GM12865 (cell line): ENCODE data around the gene CDON.

ENCODE experiments used
- DNase-seq: peaks from one replicate; pipeline ENCODE4 v3.0.0; 2010; ENCODE audit warnings: low read depth
- H3K4me3 ChIP-seq: 2 replicates; pipeline ENCODE4 v1.5.1; 2011; ENCODE audit warnings: mild to moderate bottlenecking, low read depth, low read length, control low read depth
- TF ChIP-seq, protein P1 (sequence below): IDR thresholded peaks from 2 replicates; pipeline ENCODE4 v1.5.1; 2011; ENCODE audit warnings: low read length, control low read depth, low read depth, inconsistent platforms; ENCODE audit not compliant: insufficient read depth; ENCODE audit errors: missing control alignments

Gene CDON

DNA sequence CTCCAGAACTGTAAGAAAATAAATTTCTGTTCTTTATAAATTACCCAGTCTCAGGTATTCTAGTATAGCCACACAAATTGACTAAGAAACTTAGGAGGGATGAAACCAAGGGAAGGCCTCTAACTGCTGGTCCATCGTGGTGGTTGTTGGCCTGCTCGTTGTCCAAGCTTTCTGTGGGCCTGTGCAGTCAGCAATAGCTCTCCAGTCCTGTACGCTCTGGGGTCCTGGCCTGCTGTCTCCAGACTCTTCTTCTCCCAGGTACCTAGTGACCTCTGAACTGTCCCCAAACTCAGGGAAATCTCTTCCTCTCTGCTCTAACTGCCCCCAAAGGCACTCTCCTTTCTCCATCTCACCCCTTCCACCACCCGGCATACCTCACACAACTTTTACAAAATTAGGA lies 122.5 kb downstream of the CDON start:
- TF ChIP-seq, protein P1, sequence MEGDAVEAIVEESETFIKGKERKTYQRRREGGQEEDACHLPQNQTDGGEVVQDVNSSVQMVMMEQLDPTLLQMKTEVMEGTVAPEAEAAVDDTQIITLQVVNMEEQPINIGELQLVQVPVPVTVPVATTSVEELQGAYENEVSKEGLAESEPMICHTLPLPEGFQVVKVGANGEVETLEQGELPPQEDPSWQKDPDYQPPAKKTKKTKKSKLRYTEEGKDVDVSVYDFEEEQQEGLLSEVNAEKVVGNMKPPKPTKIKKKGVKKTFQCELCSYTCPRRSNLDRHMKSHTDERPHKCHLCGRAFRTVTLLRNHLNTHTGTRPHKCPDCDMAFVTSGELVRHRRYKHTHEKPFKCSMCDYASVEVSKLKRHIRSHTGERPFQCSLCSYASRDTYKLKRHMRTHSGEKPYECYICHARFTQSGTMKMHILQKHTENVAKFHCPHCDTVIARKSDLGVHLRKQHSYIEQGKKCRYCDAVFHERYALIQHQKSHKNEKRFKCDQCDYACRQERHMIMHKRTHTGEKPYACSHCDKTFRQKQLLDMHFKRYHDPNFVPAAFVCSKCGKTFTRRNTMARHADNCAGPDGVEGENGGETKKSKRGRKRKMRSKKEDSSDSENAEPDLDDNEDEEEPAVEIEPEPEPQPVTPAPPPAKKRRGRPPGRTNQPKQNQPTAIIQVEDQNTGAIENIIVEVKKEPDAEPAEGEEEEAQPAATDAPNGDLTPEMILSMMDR, result no peak
- DNase-seq, result no peak
- H3K4me3 ChIP-seq, result no peak overlapping the region

DNA sequence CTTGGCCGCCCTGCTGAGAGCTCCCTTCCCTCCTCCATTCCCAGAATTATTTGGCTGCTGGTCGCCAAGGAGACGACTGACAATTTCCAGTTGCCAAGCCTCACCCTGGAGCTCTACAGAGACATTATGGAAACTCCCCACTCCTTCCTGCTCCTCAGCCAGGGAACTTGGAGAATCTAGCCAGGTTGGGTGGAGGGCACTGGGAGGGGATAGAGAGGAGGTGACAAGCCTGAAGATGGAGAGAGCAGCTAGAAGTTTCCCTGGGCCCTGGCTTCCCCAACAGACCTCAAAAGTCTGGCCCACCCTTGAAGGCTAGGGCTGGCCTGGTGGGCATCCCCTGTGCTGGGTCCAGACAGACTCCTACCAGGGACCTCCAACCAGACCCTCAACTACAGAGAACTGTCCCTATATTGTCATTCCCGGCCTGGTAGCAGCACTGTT lies 123.6 kb downstream of the CDON start:
- no peak for DNase-seq
- H3K4me3 ChIP-seq, result no peak overlapping the region
- TF ChIP-seq, protein P1, result no peak

DNA sequence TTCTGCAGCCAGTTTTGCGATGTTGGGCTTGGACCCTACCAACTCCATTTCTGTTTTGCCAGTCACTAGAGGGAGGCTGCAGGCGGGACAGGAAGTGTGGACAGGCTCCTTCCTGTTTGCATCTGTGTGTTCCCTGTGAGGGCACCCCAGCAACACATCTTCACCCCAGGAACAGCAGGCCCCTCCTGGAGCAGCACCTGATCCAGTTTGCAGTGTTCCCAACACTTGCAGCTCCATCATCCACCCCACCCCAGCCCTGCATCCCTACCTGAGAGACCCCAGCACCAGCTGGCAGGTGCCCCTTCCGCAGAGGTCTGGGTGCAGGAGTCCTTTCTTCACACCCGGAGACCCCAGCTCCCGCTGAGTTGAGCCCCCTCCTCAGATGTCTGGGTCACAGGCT lies 124.2 kb downstream of the CDON start:
- no peak overlapping the region for H3K4me3 ChIP-seq
- peak; percentile 8 for DNase-seq
- TF ChIP-seq, protein P1, result no peak

DNA sequence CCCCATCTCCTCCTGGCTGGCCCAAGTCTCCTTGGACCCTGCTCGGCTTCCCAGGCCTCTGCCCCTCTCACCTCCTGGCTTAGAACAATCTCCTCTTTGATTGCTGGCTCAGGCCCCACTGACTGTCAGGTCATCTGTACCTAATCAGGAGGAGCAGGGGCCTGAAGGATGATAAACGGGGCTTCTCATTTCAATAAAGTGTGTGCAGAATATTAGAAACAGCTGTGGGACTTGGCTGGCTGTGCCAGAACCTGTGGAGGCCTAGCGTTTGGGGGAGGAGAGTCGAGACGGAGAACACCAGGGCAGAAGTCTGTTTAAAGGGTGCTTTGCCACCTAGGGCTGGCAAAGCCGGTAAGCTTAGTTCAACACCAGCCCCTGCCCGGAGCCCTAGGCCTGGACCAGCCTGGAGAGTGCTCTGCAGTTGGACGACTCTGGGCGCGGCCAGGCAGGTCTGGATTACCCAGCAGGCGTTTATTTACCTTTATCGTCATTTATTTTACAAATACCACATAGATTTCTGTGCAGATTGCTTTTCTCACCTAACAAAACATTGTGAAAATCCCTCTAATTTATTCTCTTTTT lies 127.0 kb downstream of the CDON start:
- DNase-seq, result no peak
- TF ChIP-seq, protein P1, result no peak
- no peak overlapping the region for H3K4me3 ChIP-seq

DNA sequence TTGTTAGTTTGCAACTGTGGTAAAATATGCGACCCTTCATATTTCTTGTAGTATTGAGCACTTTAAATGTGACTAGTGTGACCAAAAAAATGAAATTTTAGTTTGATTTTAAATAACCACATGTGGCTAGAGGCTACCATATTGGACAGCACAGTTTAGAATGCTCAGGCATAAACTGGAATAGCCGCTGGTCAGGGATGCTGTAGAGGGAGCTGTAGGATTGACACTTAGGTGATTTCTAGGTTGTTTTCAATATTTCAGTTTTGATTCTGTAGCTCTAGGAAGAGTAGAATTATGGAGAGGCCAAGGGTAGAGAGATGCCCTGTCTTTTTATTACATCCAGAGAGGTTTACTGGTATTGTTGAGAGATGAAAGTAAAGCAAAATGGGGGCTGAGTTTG lies 127.6 kb downstream of the CDON start:
- H3K4me3 ChIP-seq, result no peak overlapping the region
- TF ChIP-seq, protein P1, result no peak
- no peak for DNase-seq

DNA sequence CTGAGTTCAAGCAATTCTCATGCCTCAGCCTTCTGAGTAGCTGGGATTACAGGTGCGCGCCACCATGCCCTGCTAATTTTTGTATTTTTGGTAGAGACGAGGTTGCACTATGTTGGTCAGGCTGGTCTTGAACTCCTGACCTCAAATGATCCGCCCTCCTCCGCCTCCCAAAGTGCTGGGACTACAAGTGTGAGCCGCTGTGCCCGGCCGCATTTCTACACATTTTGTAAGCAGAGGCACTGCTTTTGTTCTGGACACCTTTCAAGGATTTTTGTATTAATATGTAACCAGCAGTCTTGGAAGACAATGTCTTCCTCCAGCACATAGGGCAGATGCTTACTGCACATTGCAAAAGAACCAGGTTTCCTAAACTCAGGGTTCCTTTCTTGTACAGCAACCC lies 128.2 kb downstream of the CDON start:
- no peak overlapping the region for H3K4me3 ChIP-seq
- TF ChIP-seq, protein P1, result no peak
- no peak for DNase-seq
